Neural progenitor cell (in vitro differentiated cells): ENCODE results near the gene CEP55. TPM values are rescaled to one million over a fixed set of nuclear protein-coding genes. Genes with fewer than 3 reads are reported as not detected.

Experiments
- DNase-seq: peaks from one replicate; pipeline ENCODE4 v3.0.0-alpha.2; 2016; ENCODE audit warnings: low spot score
- H2AFZ ChIP-seq: fragments of 200-600 bp; sonication (generic); replicated peaks from 2 replicates; pipeline ENCODE4 v1.6.1; 2016; ENCODE audit warnings: antibody characterized with exemption
- H3F3A ChIP-seq: fragments of 200-600 bp; sonication (generic); 2 replicates; pipeline ENCODE4 v1.6.1; 2016; ENCODE audit warnings: antibody characterized with exemption, low read depth
- H3K27ac ChIP-seq: fragments of 200-600 bp; sonication (generic); 2 replicates; pipeline ENCODE4 v1.5.1; 2016; ENCODE audit warnings: mild to moderate bottlenecking
- H3K27me3 ChIP-seq: fragments of 200-600 bp; sonication (generic); 2 replicates; pipeline ENCODE4 v1.6.1; 2016; ENCODE audit warnings: mild to moderate bottlenecking, moderate library complexity
- H3K36me3 ChIP-seq: fragments of 200-600 bp; sonication (generic); 2 replicates; pipeline ENCODE4 v1.5.1; 2016
- H3K4me1 ChIP-seq: fragments of 200-600 bp; sonication (generic); 2 replicates; pipeline ENCODE4 v1.6.1; 2016; ENCODE audit warnings: mixed run types
- H3K4me2 ChIP-seq: fragments of 200-600 bp; sonication (generic); 2 replicates; pipeline ENCODE4 v1.6.1; 2016
- H3K4me3 ChIP-seq: fragments of 200-600 bp; sonication (generic); 2 replicates; pipeline ENCODE4 v1.5.1; 2016
- H3K79me2 ChIP-seq: fragments of 200-600 bp; sonication (generic); 2 replicates; pipeline ENCODE4 v1.6.1; 2016; ENCODE audit warnings: low read depth
- H3K9ac ChIP-seq: fragments of 200-600 bp; sonication (generic); 2 replicates; pipeline ENCODE4 v1.6.1; 2016
- H3K9me3 ChIP-seq: fragments of 200-600 bp; sonication (generic); 2 replicates; pipeline ENCODE4 v1.5.1; 2016; ENCODE audit warnings: low read depth
- H4K20me1 ChIP-seq: fragments of 200-600 bp; sonication (generic); 2 replicates; pipeline ENCODE4 v1.6.1; 2016; ENCODE audit warnings: low read depth
- H3K27ac Mint-ChIP-seq: 3 replicates; pipeline ENCODE4 v1.8.0; 2021; ENCODE audit warnings: mixed read lengths
- H3K27me3 Mint-ChIP-seq: 2 replicates; pipeline ENCODE4 v1.8.0; 2022; ENCODE audit warnings: low read depth, mild to moderate bottlenecking, inconsistent platforms, moderate library complexity, mixed read lengths; ENCODE audit not compliant: insufficient read depth
- H3K36me3 Mint-ChIP-seq: 3 replicates; pipeline ENCODE4 v1.8.0; 2021; ENCODE audit warnings: mixed read lengths
- H3K4me1 Mint-ChIP-seq: 3 replicates; pipeline ENCODE4 v1.8.0; 2021; ENCODE audit warnings: mixed read lengths
- H3K4me3 Mint-ChIP-seq: 3 replicates; pipeline ENCODE4 v1.8.0; 2021; ENCODE audit warnings: mild to moderate bottlenecking, moderate library complexity, mixed read lengths
- H3K9me3 Mint-ChIP-seq: 3 replicates; pipeline ENCODE4 v1.8.0; 2020; ENCODE audit warnings: mixed read lengths
- CTCF ChIP-seq: fragments of 200-600 bp; sonication (generic); IDR thresholded peaks from 2 replicates; pipeline ENCODE4 v1.5.1; 2017; ENCODE audit warnings: antibody characterized with exemption, mild to moderate bottlenecking
- EZH2 ChIP-seq: fragments of 200-600 bp; sonication (generic); IDR thresholded peaks from 2 replicates; pipeline ENCODE4 v1.6.1; 2017; ENCODE audit warnings: antibody characterized with exemption, mild to moderate bottlenecking, moderate library complexity
- EZH2phosphoT487 ChIP-seq: fragments of 200-600 bp; sonication (generic); IDR thresholded peaks from 2 replicates; pipeline ENCODE4 v1.6.1; 2017; ENCODE audit warnings: antibody characterized with exemption
- total RNA-seq: library from RNA; depleted of rRNA; stranded (reverse); fragments of >200 nt; gene quantifications from 2 replicates; pipeline ENCODE4 v1.2.3, GENCODE V29; 2015; ENCODE audit warnings: low replicate concordance

Gene CEP55
- total RNA-seq, 1 donor from 2014 or later, result 57.7 TPM

DNA sequence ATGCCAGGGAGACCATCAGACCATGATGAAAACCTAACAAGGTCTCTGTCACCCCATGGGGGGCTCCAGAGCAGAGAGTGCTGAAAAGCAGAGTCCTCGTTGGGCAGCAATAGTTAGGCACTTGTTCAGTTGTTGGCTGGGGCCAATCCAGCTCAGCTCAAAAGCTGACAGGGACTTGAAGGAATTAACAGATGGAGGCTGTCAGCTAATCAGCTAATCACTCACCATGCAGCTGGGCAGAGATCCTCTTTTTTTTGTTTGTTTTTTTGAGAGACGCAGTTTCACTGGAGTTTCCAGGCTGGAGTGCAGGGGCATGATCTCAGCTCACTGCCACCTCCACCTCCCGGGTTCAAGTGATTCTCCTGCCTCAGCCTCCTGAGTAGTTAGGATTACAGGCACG, 18.1 kb downstream of the CEP55 start:
- Mint-ChIP-seq H3K27me3 (no peaks in the 10 kb centered on the region), H3K4me1 (no peaks in the 10 kb centered on the region), H3K4me3 (no peak overlapping the region), H3K9me3 (peaks cover under 1% of the 10 kb centered on the region), H3K36me3 (peaks cover 43% of the 10 kb centered on the region), H3K27ac (no peak overlapping the region)
- no peak overlapping the region for H2AFZ ChIP-seq
- no peak overlapping the region for H3K4me3 ChIP-seq
- no peaks in the 10 kb centered on the region for H3K9me3 ChIP-seq
- no peaks in the 10 kb centered on the region for H3K4me1 ChIP-seq
- H3K36me3 ChIP-seq, result peaks cover 25% of the 10 kb centered on the region
- no peaks in the 10 kb centered on the region for H3K79me2 ChIP-seq
- H3K27ac ChIP-seq, result no peak overlapping the region
- no peak overlapping the region for H3K4me2 ChIP-seq
- TF ChIP-seq EZH2phosphoT487 (no peak), EZH2 (no peak), CTCF (no peak)
- peaks cover 6% of the 10 kb centered on the region for H3F3A ChIP-seq
- H3K9ac ChIP-seq, result no peak overlapping the region
- H3K27me3 ChIP-seq, result no peaks in the 10 kb centered on the region
- DNase-seq, result no peak
- H4K20me1 ChIP-seq, result no peaks in the 10 kb centered on the region

GRCh38 chr10:93515071-93516005, 18.9 kb downstream of the CEP55 start:
- Histone ChIP-seq H3K79me2 (no peaks in the 10 kb centered on the region), H3K4me3 (no peak overlapping the region), H2AFZ (no peak overlapping the region), H3K9ac (no peak overlapping the region), H3K4me2 (no peak overlapping the region), H3K27ac (no peak overlapping the region), H4K20me1 (no peaks in the 10 kb centered on the region), H3K9me3 (peaks cover 3% of the 10 kb centered on the region), H3K36me3 (peaks cover 33% of the 10 kb centered on the region), H3K4me1 (no peaks in the 10 kb centered on the region), H3F3A (peaks cover 5% of the 10 kb centered on the region), H3K27me3 (no peaks in the 10 kb centered on the region)
- TF ChIP-seq EZH2 (no peak), EZH2phosphoT487 (no peak), CTCF (no peak)
- no peak overlapping the region for H3K4me3 Mint-ChIP-seq
- H3K9me3 Mint-ChIP-seq, result peaks cover 5% of the 10 kb centered on the region
- DNase-seq, result no peak
- H3K36me3 Mint-ChIP-seq, result peaks cover 47% of the 10 kb centered on the region
- no peaks in the 10 kb centered on the region for H3K4me1 Mint-ChIP-seq
- no peaks in the 10 kb centered on the region for H3K27me3 Mint-ChIP-seq
- H3K27ac Mint-ChIP-seq, result no peak overlapping the region

GRCh38 chr10:93516006-93516380, 19.6 kb downstream of the CEP55 start:
- TF ChIP-seq EZH2, result no peak
- TF ChIP-seq EZH2phosphoT487, result no peak
- no peak for TF ChIP-seq CTCF
- Histone ChIP-seq H3F3A (no peaks in the 10 kb centered on the region), H3K4me2 (no peak overlapping the region), H3K4me3 (no peak overlapping the region), H3K9ac (no peak overlapping the region), H3K4me1 (no peaks in the 10 kb centered on the region), H3K27me3 (no peaks in the 10 kb centered on the region), H3K27ac (no peak overlapping the region), H4K20me1 (no peaks in the 10 kb centered on the region), H3K9me3 (peaks cover 3% of the 10 kb centered on the region), H3K79me2 (no peaks in the 10 kb centered on the region), H2AFZ (no peak overlapping the region), H3K36me3 (peaks cover 40% of the 10 kb centered on the region)
- DNase-seq, result no peak
- Mint-ChIP-seq H3K4me1 (no peaks in the 10 kb centered on the region), H3K27ac (no peak overlapping the region), H3K4me3 (no peak overlapping the region), H3K9me3 (peaks cover 8% of the 10 kb centered on the region), H3K36me3 (peaks cover 51% of the 10 kb centered on the region), H3K27me3 (no peaks in the 10 kb centered on the region)
